Cardiac muscle cell (in vitro differentiated cells and primary cell): ENCODE measurements around the gene CCDC69. TPM values are rescaled to one million over a fixed set of nuclear protein-coding genes. Genes with fewer than 3 reads are reported as not detected.
A peak's percentile ranks its signal among the peaks of the same experiment; 100 is the strongest.
"Not testable (repeated sequence)": the region's sequence is repeated elsewhere in the genome, so short reads cannot be mapped to it uniquely, and the experiment has no call there.

Experiments used
- DNase-seq, 2 donors: peaks; one replicate each; pipeline versions ENCODE4 v3.0.0 to v3.0.0-alpha.2; 2010 to 2017; ENCODE audit warnings: low read depth in 1 of 2, low spot score in 1 of 2
- H3K27ac ChIP-seq: fragments of 200-600 bp; sonication (generic); 2 replicates; pipeline ENCODE4 v1.5.1; 2016
- H3K27me3 ChIP-seq: fragments of 200-600 bp; sonication (generic); 2 replicates; pipeline ENCODE4 v1.6.0; 2016; ENCODE audit warnings: control low read depth
- H3K36me3 ChIP-seq: fragments of 200-600 bp; sonication (generic); 2 replicates; pipeline ENCODE4 v1.5.1; 2016; ENCODE audit warnings: control low read depth
- H3K4me1 ChIP-seq: fragments of 200-600 bp; sonication (generic); 2 replicates; pipeline ENCODE4 v1.8.1; 2017; ENCODE audit warnings: low read depth, mild to moderate bottlenecking, mixed run types
- H3K4me3 ChIP-seq: fragments of 200-600 bp; sonication (generic); 2 replicates; pipeline ENCODE4 v1.5.1; 2016; ENCODE audit warnings: mild to moderate bottlenecking
- H3K9me3 ChIP-seq: fragments of 200-600 bp; sonication (generic); 2 replicates; pipeline ENCODE4 v1.5.1; 2017; ENCODE audit warnings: low read depth, mild to moderate bottlenecking, control low read depth
- polyA plus RNA-seq: library from polyadenylated mRNA; unstranded; fragments of >200 nt; fragmentation: Nextera tagmentation; extraction: Ambion mirVana; gene quantifications from 2 replicates; pipeline ENCODE4 v1.2.1, GENCODE V29; 2016
- total RNA-seq: library from RNA; depleted of rRNA; stranded (reverse); fragments of >200 nt; gene quantifications from 2 replicates; pipeline ENCODE4 v1.2.3, GENCODE V29; 2016
- TF ChIP-seq, protein P1 (sequence below): IDR thresholded peaks from 2 replicates; pipeline ENCODE4 v1.5.1; 2012; ENCODE audit warnings: low read depth, mild to moderate bottlenecking, low read length

Gene CCDC69
- total and polyA plus RNA-seq, 2 experiments from 2014 or later = 70.4 to 104 TPM

DNA sequence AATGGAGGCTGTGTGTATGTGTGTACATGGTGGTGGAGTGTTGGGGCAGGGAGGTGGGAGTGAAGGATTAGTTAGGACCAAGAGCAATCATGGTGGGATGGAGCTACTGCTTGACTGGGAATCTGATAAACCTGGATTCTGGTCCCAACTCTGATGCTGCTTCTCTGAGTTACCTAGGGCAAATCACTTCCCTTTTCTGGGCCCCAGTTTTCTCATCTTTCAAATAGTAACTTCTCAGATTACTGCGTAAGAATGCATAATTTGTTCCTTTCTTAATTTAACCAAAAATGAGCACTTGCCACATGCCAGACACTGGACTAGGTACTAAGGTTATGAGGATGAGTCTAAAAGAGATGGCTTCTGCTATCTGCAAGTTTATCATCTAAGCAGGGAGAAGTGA is 45.5 kb downstream of the CCDC69 start:
- no peaks in the 10 kb centered on the region for H3K4me1 ChIP-seq
- TF ChIP-seq, protein P1, sequence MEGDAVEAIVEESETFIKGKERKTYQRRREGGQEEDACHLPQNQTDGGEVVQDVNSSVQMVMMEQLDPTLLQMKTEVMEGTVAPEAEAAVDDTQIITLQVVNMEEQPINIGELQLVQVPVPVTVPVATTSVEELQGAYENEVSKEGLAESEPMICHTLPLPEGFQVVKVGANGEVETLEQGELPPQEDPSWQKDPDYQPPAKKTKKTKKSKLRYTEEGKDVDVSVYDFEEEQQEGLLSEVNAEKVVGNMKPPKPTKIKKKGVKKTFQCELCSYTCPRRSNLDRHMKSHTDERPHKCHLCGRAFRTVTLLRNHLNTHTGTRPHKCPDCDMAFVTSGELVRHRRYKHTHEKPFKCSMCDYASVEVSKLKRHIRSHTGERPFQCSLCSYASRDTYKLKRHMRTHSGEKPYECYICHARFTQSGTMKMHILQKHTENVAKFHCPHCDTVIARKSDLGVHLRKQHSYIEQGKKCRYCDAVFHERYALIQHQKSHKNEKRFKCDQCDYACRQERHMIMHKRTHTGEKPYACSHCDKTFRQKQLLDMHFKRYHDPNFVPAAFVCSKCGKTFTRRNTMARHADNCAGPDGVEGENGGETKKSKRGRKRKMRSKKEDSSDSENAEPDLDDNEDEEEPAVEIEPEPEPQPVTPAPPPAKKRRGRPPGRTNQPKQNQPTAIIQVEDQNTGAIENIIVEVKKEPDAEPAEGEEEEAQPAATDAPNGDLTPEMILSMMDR = no peak

DNA sequence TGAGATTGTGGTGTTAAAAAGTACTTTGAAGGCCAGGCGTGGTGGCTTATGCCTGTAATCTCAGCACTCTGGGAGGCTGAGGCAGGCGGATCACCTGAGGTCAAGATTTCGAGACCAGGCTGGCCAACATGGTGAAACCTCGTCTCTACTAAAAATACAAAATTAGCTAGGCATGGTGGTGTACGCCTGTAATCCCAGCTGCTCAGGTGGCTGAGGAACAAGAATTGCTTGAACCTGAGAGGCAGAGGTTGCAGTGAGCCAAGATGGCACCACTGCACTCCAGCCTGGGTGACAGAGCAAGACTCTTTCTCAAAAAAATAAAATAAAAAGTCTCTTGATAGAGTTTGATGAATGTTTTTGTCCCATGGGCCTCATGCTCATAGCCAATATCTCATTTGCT is 47.6 kb downstream of the CCDC69 start:
- H3K9me3 ChIP-seq, DNase-seq, H3K36me3 ChIP-seq, H3K27me3 ChIP-seq, H3K4me3 ChIP-seq, H3K4me1 ChIP-seq, H3K27ac ChIP-seq: not testable (repeated sequence)

More for the DNA sequence above, 45.5 kb downstream of the CCDC69 start:
- Histone ChIP-seq H3K27me3 (no peaks in the 10 kb centered on the region), H3K27ac (no peak overlapping the region), H3K9me3 (no peaks in the 10 kb centered on the region), H3K36me3 (no peaks in the 10 kb centered on the region), H3K4me3 (no peak overlapping the region)
- no peak for DNase-seq

DNA sequence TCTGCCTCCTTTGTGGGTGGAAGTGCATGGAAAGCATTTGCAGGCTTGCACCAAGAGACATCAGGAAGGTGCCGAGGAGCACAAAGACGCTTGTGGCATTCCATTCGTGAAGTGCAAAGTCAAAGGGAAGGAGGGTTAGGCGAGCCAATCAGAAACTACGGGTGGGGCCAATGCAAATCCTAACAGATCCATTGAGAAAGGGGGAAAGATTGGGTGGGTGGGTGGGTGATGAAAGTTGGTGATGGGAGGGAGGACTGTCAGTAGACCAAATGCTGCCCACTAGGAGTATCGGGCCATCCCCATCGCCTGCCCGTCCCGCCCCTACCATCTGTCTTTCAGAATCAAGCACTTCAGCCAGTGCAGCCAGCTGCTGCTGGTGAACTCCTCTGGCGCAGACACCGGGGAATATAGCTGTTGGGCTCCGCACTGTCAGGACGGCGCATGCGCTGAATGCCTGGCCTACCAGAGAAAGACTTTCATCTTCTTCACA is 49.2 kb downstream of the CCDC69 start:
- Histone ChIP-seq H3K4me1 (peaks cover 3% of the 10 kb centered on the region), H3K27ac (no peak overlapping the region), H3K36me3 (no peaks in the 10 kb centered on the region), H3K4me3 (no peak overlapping the region), H3K27me3 (no peaks in the 10 kb centered on the region), H3K9me3 (no peaks in the 10 kb centered on the region)
- DNase-seq = peak in 1 of 2 donors; percentile 47
- TF ChIP-seq, protein P1 = no peak

DNA sequence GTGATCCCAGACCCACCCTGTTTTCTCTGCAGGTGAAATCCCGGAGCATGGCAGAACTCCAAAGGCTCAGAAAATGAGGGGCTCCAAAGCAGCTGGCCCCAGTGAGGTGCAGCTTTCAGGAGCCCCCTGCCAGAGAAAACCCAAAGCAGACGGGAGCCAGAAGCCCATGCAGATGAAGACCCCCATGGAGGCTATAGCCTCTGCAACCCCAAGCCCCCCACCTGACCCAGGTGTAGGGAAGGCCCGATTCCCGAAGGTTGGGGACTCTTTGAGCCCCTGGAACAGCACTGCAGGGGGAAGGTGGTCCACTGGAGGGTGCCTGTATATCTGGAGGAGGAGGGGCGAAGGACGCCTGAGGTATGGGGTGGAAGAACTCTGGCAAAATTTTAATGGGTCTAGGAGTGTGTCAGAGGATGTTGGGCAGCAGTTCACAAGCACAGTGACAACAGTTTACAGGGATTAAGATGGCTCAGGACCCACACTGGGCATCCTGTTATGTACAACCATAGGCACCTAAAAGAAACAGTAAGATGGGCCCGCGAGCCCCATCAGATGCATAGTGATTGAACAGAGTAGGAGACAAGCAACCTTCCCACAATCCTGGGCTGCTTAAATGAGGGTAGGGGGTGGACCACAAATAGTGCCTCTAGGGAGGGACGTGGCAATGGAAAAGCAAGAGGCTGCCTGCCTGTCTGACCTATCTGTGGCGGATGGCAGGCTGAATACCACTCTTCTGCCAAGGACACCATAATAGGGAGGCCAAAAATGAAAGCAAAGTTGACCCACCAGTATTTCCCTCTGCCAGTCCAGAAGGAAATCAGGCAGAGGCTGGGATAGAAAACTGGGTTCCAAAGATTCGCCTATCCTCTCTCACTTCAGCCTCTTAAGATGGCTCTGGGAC is 49.9 kb downstream of the CCDC69 start:
- H3K4me3 ChIP-seq = no peak overlapping the region
- no peak overlapping the region for H3K27ac ChIP-seq
- H3K4me1 ChIP-seq = peaks cover 8% of the 10 kb centered on the region
- no peak for DNase-seq
- no peaks in the 10 kb centered on the region for H3K9me3 ChIP-seq
- TF ChIP-seq, protein P1 = no peak
- H3K36me3 ChIP-seq = no peaks in the 10 kb centered on the region
- no peaks in the 10 kb centered on the region for H3K27me3 ChIP-seq

DNA sequence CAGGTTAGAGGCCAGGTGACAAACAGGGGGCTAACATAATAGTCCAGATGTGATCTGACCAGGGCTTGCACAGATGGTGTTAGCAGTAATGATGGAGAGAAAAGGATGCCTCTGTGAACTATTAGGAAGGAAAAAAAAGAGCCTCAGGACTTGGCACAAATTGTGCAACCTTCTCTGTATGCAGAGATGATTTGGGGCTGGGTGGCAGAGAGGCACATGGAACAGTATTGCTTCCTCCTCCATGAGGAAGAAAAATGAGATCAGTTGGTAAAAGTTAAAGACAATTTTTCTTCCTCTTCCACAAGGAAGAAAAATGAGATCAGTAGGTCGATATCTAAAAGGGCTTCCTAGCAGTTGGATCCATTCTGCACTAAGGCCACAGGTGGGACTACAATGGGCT is 52.4 kb downstream of the CCDC69 start:
- Histone ChIP-seq H3K27ac (no peak overlapping the region), H3K36me3 (no peaks in the 10 kb centered on the region), H3K4me1 (peaks cover 16% of the 10 kb centered on the region), H3K9me3 (no peaks in the 10 kb centered on the region), H3K27me3 (no peaks in the 10 kb centered on the region), H3K4me3 (no peak overlapping the region)
- no peak for DNase-seq
- TF ChIP-seq, protein P1 = no peak
